SK-N-SH treated with all-trans-retinoic acid at 6 μM for 48 hours (cell line): Measurements from ENCODE around the gene PARL.

Experiments
- CREB5 ChIP-seq: fragments of 250-450 bp; sonication (Bioruptor Pico); IDR thresholded peaks from 2 replicates; pipeline ENCODE4 v1.5.1; 2020; ENCODE audit warnings: low read depth, mild to moderate bottlenecking, moderate library complexity
- CSDC2 ChIP-seq: fragments of 250-450 bp; sonication (Bioruptor Pico); IDR thresholded peaks from 2 replicates; pipeline ENCODE4 v1.5.0; 2020; ENCODE audit warnings: mild to moderate bottlenecking, moderate library complexity
- OSR1 ChIP-seq: fragments of 250-450 bp; sonication (Bioruptor Pico); IDR thresholded peaks from 2 replicates; pipeline ENCODE4 v1.8.0; 2022; ENCODE audit warnings: moderate library complexity, mild to moderate bottlenecking, inconsistent platforms
- RARB ChIP-seq: fragments of 250-450 bp; sonication (Bioruptor Pico); IDR thresholded peaks from 2 replicates; pipeline ENCODE4 v1.8.0; 2021; ENCODE audit warnings: mild to moderate bottlenecking, moderate library complexity
- TSHZ2 ChIP-seq: fragments of 250-450 bp; sonication (Bioruptor Pico); IDR thresholded peaks from 2 replicates; pipeline ENCODE4 v1.5.0; 2020; ENCODE audit warnings: mild to moderate bottlenecking, moderate library complexity
- ZNF565 ChIP-seq: fragments of 450-650 bp; formaldehyde crosslinking; conservative IDR thresholded peaks from 2 replicates; pipeline ENCODE4 v1.5.0; 2020; ENCODE audit warnings: low read depth, mild to moderate bottlenecking, moderate library complexity
- ZNF70 ChIP-seq: fragments of 450-650 bp; formaldehyde crosslinking; IDR thresholded peaks from 2 replicates; pipeline ENCODE4 v1.5.0; 2020; ENCODE audit warnings: mild to moderate bottlenecking, moderate library complexity
- TF ChIP-seq, protein P1 (sequence below): fragments of 250-450 bp; sonication (Bioruptor Pico); IDR thresholded peaks from 2 replicates; pipeline ENCODE4 v1.8.0; 2020; ENCODE audit warnings: mild to moderate bottlenecking, moderate library complexity, borderline replicate concordance
- TF ChIP-seq, protein P2 (sequence below): fragments of 250-450 bp; sonication (Bioruptor Pico); IDR thresholded peaks from 2 replicates; pipeline ENCODE4 v1.8.0; 2021; ENCODE audit warnings: low read depth, mild to moderate bottlenecking, moderate library complexity, borderline replicate concordance

DNA sequence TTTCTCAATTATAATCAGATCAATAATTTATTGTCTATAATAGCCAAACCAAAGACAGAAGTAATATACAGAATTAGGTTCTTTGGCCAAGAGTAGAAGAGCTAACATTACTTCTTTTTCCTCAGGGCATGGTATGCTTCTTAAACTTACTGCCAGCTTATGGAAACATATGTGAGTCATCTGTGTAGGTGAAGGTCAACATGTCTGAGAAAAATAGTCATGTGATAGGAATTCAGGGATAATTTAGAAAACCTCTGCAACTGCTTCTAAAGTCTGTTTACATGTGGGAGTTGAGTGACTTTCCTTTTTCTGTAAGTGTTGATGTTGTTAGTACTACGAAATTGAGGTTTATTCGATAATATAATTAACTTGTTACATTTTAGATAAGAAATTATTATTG lies 40.1 kb downstream of the PARL start:
- TF ChIP-seq, protein P1, sequence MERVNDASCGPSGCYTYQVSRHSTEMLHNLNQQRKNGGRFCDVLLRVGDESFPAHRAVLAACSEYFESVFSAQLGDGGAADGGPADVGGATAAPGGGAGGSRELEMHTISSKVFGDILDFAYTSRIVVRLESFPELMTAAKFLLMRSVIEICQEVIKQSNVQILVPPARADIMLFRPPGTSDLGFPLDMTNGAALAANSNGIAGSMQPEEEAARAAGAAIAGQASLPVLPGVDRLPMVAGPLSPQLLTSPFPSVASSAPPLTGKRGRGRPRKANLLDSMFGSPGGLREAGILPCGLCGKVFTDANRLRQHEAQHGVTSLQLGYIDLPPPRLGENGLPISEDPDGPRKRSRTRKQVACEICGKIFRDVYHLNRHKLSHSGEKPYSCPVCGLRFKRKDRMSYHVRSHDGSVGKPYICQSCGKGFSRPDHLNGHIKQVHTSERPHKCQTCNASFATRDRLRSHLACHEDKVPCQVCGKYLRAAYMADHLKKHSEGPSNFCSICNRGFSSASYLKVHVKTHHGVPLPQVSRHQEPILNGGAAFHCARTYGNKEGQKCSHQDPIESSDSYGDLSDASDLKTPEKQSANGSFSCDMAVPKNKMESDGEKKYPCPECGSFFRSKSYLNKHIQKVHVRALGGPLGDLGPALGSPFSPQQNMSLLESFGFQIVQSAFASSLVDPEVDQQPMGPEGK: no peak
- TF ChIP-seq ZNF70 (CRISPR knock-in tag) (no peak), ZNF565 (CRISPR knock-in tag) (no peak), OSR1 (CRISPR knock-in tag) (no peak), CSDC2 (CRISPR knock-in tag) (no peak), RARB (CRISPR knock-in tag) (no peak), TSHZ2 (no peak), CREB5 (CRISPR knock-in tag) (no peak)
- TF ChIP-seq, protein P2, sequence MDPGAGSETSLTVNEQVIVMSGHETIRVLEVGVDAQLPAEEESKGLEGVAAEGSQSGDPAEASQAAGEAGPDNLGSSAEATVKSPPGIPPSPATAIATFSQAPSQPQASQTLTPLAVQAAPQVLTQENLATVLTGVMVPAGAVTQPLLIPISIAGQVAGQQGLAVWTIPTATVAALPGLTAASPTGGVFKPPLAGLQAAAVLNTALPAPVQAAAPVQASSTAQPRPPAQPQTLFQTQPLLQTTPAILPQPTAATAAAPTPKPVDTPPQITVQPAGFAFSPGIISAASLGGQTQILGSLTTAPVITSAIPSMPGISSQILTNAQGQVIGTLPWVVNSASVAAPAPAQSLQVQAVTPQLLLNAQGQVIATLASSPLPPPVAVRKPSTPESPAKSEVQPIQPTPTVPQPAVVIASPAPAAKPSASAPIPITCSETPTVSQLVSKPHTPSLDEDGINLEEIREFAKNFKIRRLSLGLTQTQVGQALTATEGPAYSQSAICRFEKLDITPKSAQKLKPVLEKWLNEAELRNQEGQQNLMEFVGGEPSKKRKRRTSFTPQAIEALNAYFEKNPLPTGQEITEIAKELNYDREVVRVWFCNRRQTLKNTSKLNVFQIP (CRISPR knock-in tag): no peak
